Upper lobe of left lung (tissue), 4 donors: ENCODE data around the gene KMT2E.

Experiments used
- CTCF ChIP-seq, 6 experiments: fragments of 450-650 bp in 4 of 6; fragments of 200-600 bp in 2 of 6; sonication (generic) in 2 of 6; IDR thresholded peaks; one replicate each; pipeline ENCODE4 v1.5.1; 2016 to 2019; ENCODE audit warnings: antibody characterized with exemption in 6 of 6
- EP300 ChIP-seq, 4 donors: sonication (generic); formaldehyde crosslinking; IDR thresholded peaks; one replicate each; pipeline ENCODE4 v1.5.1; 2017; ENCODE audit warnings: antibody characterized with exemption in 4 of 4, control low read depth in 2 of 4
- POLR2A ChIP-seq, 4 donors: fragments of 450-650 bp; IDR thresholded peaks; one replicate each; pipeline ENCODE4 v1.5.1; 2016 to 2017; ENCODE audit warnings: antibody characterized with exemption in 4 of 4, mild to moderate bottlenecking in 2 of 4
- POLR2AphosphoS5 ChIP-seq, 2 donors: sonication (generic); formaldehyde crosslinking; IDR thresholded peaks; one replicate each; pipeline ENCODE4 v1.5.1; 2017; ENCODE audit warnings: antibody characterized with exemption in 2 of 2

GRCh38 chr7:104968648-104969047 is 45.4 kb upstream of the KMT2E start:
- no peak for TF ChIP-seq CTCF (IDR thresholded peaks at IDR 0.05)
- TF ChIP-seq POLR2AphosphoS5 (IDR thresholded peaks at IDR 0.05): no peak
- TF ChIP-seq EP300 (IDR thresholded peaks at IDR 0.05): no peak
- TF ChIP-seq POLR2A (IDR thresholded peaks at IDR 0.05): no peak
